NCI-H345 (cell line): ENCODE results near the gene FGGY.
"Not testable (repeated sequence)": the region's sequence is repeated elsewhere in the genome, so short reads cannot be mapped to it uniquely, and the experiment has no call there.

ENCODE experiments used
- DNase-seq: peaks from one replicate; lab custom pipeline; 2025; lab: John Stamatoyannopoulos, UW

FGGY gene

GRCh38 chr1:59352065-59352464, 55.2 kb downstream of the FGGY start:
- no peak for DNase-seq

- no peak for DNase-seq
Measured at GRCh38 chr1:59353453-59353852, 56.6 kb downstream of the FGGY start.

GRCh38 chr1:59354239-59354638, 57.3 kb downstream of the FGGY start:
- not testable (repeated sequence) for DNase-seq

- no peak for DNase-seq
Measured at GRCh38 chr1:59354709-59355337, 57.9 kb downstream of the FGGY start.

- no peak for DNase-seq
Measured at GRCh38 chr1:59355361-59355760, 58.5 kb downstream of the FGGY start.

- no peak for DNase-seq
Measured at GRCh38 chr1:59356627-59357026, 59.7 kb downstream of the FGGY start.

GRCh38 chr1:59357645-59358320, 60.9 kb downstream of the FGGY start:
- no peak for DNase-seq

- DNase-seq, result no peak
Measured at GRCh38 chr1:59359325-59359724, 62.4 kb downstream of the FGGY start.

GRCh38 chr1:59360170-59360569, 63.3 kb downstream of the FGGY start:
- no peak for DNase-seq

- no peak for DNase-seq
Measured at GRCh38 chr1:59360729-59361128, 63.8 kb downstream of the FGGY start.

- DNase-seq, result no peak
Measured at GRCh38 chr1:59361766-59362165, 64.9 kb downstream of the FGGY start.

- DNase-seq, result no peak
Measured at GRCh38 chr1:59364037-59364436, 67.1 kb downstream of the FGGY start.

GRCh38 chr1:59366346-59366745, 69.5 kb downstream of the FGGY start:
- DNase-seq, result no peak

GRCh38 chr1:59367301-59368007, 70.6 kb downstream of the FGGY start:
- DNase-seq, result no peak

- DNase-seq, result no peak
Measured at GRCh38 chr1:59368008-59368670, 71.2 kb downstream of the FGGY start.

- no peak for DNase-seq
Measured at GRCh38 chr1:59375321-59376220, 78.7 kb downstream of the FGGY start.

- no peak for DNase-seq
Measured at GRCh38 chr1:59377350-59377904, 80.5 kb downstream of the FGGY start.

- DNase-seq, result no peak
Measured at GRCh38 chr1:59378621-59379370, 81.9 kb downstream of the FGGY start.

- no peak for DNase-seq
Measured at GRCh38 chr1:59379371-59379728, 82.5 kb downstream of the FGGY start.

GRCh38 chr1:59383963-59384362, 87.1 kb downstream of the FGGY start:
- DNase-seq, result no peak

- DNase-seq, result peak; percentile 31
Measured at GRCh38 chr1:59384443-59384842, 87.5 kb downstream of the FGGY start.
